D721Med (cell line): Measurements from ENCODE around the gene PDIA5.

Experiments used
- DNase-seq: peaks from one replicate; pipeline ENCODE4 v3.0.0; 2011; ENCODE audit warnings: low spot score; ENCODE audit not compliant: insufficient read length
- FAIRE-seq: peaks from 2 replicates; lab custom pipeline; 2011; peaks lifted over from hg19 to GRCh38; lab: Jason Lieb, UNC
- CTCF ChIP-seq: IDR thresholded peaks from 2 replicates; pipeline ENCODE4 v1.5.1; 2012; ENCODE audit warnings: mild to moderate bottlenecking, control low read depth; ENCODE audit not compliant: insufficient read depth; ENCODE audit errors: missing control alignments

PDIA5 gene

GRCh38 chr3:123070510-123070909, 3.7 kb downstream of the PDIA5 start:
- no peak for DNase-seq
- FAIRE-seq: no peak
- TF ChIP-seq CTCF: no peak

GRCh38 chr3:123071146-123071545, 4.3 kb downstream of the PDIA5 start:
- TF ChIP-seq CTCF: no peak
- FAIRE-seq (no peak), DNase-seq (no peak)

- FAIRE-seq (no peak), DNase-seq (no peak)
- TF ChIP-seq CTCF: no peak
Measured at GRCh38 chr3:123071581-123071980, 4.8 kb downstream of the PDIA5 start.

- DNase-seq (no peak), FAIRE-seq (no peak)
- TF ChIP-seq CTCF: no peak
Measured at GRCh38 chr3:123072152-123072551, 5.3 kb downstream of the PDIA5 start.

- FAIRE-seq (no peak), DNase-seq (no peak)
- TF ChIP-seq CTCF: no peak
Measured at GRCh38 chr3:123072564-123072963, 5.7 kb downstream of the PDIA5 start.

GRCh38 chr3:123075359-123075758, 8.5 kb downstream of the PDIA5 start:
- no peak for TF ChIP-seq CTCF
- DNase-seq: no peak
- FAIRE-seq: no peak

- TF ChIP-seq CTCF: no peak
- no peak for FAIRE-seq
- DNase-seq: no peak
Measured at GRCh38 chr3:123076112-123076495, 9.3 kb downstream of the PDIA5 start.
